Measurements from ENCODE around the gene GCLC. TPM values are rescaled to one million over a fixed set of nuclear protein-coding genes. Genes with fewer than 3 reads are reported as not detected.

Gene GCLC
- total and polyA plus RNA-seq, 2 donors (not counting 1 experiment from before 2014, with no cell fraction given) = 10.7 to 25.8 TPM

DNA sequence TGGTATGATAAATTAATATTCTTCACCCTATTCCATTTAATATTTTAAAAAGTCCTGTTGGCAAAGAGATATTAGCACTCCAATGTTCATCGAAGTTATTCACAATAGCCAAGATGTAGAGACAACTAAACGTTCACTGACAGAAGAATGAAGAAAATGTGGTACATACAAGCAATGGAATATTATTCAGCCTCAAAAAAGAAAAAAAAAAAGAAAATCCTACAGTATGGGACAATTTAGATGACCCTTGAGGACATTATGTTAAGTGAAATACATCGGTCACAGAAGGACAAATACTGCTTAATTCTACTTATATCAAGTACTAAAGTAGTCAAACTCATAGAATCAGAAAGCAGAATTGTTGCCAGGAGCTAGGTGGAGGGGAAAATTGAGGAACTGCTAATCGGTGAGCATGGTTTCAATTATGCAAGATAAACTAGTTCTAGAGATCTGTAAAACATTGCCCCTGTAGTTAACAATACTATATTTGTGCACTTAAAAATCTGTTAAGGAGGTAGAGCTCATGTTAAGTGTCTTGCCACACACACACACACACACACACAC, 4.7 kb downstream of the GCLC start:
- Histone ChIP-seq H2AFZ (ENCODE audit: insufficient read depth, low read depth, low read length, poor library complexity, severe bottlenecking) (no peak overlapping the region), H3K36me3 (replicated peaks in 1 of 2; ENCODE audit: control extremely low read depth in 1 of 2, control insufficient read depth in 1 of 2, extremely low read depth in 1 of 2, insufficient read depth in 2 of 2, low read length in 1 of 2) (no peaks in the 10 kb centered on the region), H3K27me3 (replicated peaks in 1 of 4; ENCODE audit: control extremely low read depth in 1 of 4, control insufficient read depth in 3 of 4, insufficient read depth in 4 of 4, low read length in 3 of 4) (no peaks in the 10 kb centered on the region), H3K4me1 (ENCODE audit: control insufficient read depth in 2 of 2, insufficient read depth in 2 of 2, low read length in 2 of 2) (peaks cover 10 to 15% of the 10 kb centered on the region in 2 donors), H3K4me3 (ENCODE audit: control extremely low read depth in 1 of 5, extremely low read depth in 1 of 5, insufficient read depth in 1 of 5, low read depth in 2 of 5, low read length in 4 of 5) (no peak overlapping the region), H3K79me2 (ENCODE audit: control insufficient read depth, insufficient read depth, low read length) (peaks cover 61% of the 10 kb centered on the region), H3K9ac (ENCODE audit: low read length) (no peak overlapping the region), H3K27ac (ENCODE audit: low read length in 2 of 2) (no peak overlapping the region), H3K4me2 (replicated peaks; ENCODE audit: low read depth, low read length, poor library complexity, severe bottlenecking) (no peak overlapping the region), H4K20me1 (ENCODE audit: control insufficient read depth, insufficient read depth, low read length, poor library complexity, severe bottlenecking) (peaks cover 19% of the 10 kb centered on the region), H3K9me3 (ENCODE audit: control extremely low read depth in 1 of 3, control insufficient read depth in 2 of 3, insufficient read depth in 1 of 3, low read length in 2 of 3) (peaks cover 0 to 3% (median 0%) of the 10 kb centered on the region in 3 donors)
- Mint-ChIP-seq H3K27me3 (no peaks in the 10 kb centered on the region), H3K4me1 (peaks cover 29% of the 10 kb centered on the region), H3K9me3 (ENCODE audit: insufficient read depth) (no peaks in the 10 kb centered on the region), H3K27ac (no peak overlapping the region), H3K4me3 (no peak overlapping the region)
- intact Hi-C loops (cut with micrococcal nuclease) = loop anchor here (10.0 kb wide), 1 partner anchor 1255 kb away; the partner anchor contains the start of gene MCM3
- ChIA-PET CTCF (interaction anchor here (1.1 to 1.2 kb wide), 2 partner anchors 47 to 56 kb away, joined by 3 to 6 read pairs; no protein-coding TSS in a partner anchor), POLR2A (no interaction called here)
- no peak for ATAC-seq (ENCODE audit: low read depth)
- WGBS (ENCODE audit: insufficient coverage) = no CpG with 5 or more reads among the region's 4 CpGs
- DNase-seq = no peak
- TF ChIP-seq, protein P1, sequence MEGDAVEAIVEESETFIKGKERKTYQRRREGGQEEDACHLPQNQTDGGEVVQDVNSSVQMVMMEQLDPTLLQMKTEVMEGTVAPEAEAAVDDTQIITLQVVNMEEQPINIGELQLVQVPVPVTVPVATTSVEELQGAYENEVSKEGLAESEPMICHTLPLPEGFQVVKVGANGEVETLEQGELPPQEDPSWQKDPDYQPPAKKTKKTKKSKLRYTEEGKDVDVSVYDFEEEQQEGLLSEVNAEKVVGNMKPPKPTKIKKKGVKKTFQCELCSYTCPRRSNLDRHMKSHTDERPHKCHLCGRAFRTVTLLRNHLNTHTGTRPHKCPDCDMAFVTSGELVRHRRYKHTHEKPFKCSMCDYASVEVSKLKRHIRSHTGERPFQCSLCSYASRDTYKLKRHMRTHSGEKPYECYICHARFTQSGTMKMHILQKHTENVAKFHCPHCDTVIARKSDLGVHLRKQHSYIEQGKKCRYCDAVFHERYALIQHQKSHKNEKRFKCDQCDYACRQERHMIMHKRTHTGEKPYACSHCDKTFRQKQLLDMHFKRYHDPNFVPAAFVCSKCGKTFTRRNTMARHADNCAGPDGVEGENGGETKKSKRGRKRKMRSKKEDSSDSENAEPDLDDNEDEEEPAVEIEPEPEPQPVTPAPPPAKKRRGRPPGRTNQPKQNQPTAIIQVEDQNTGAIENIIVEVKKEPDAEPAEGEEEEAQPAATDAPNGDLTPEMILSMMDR (IDR thresholded peaks at IDR 0.05) = no peak
- TF ChIP-seq EZH2 (IDR thresholded peaks at IDR 0.05; ENCODE audit: borderline replicate concordance, insufficient read depth, low read depth, low read length, poor library complexity, severe bottlenecking) = no peak

DNA sequence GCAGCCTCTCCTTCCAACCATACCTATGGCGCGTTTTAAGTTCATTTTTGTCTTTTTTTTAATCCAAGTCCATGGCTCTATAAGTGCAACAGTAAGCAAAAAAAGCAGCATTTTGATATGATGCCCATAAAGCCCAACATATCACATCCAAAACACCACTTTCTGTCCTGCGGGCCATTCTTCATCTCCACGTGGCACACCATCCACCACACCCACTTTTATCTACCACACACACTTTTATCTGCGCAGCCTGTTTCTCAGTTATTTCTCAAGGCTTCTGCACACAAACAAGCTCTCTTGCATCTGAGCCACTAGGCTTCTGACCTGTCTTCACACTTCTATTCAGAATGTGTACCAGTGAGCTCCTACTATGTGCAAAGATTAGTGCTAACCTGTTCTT, 5.3 kb downstream of the GCLC start:
- H3K4me3 ChIP-seq (ENCODE audit: control extremely low read depth in 1 of 5, extremely low read depth in 1 of 5, insufficient read depth in 1 of 5, low read depth in 2 of 5, low read length in 4 of 5) = no peak overlapping the region
- Mint-ChIP-seq H3K4me1 (peaks cover 25% of the 10 kb centered on the region), H3K27me3 (no peaks in the 10 kb centered on the region), H3K4me3 (no peak overlapping the region), H3K9me3 (ENCODE audit: insufficient read depth) (no peaks in the 10 kb centered on the region), H3K27ac (no peak overlapping the region)
- H3K4me1 ChIP-seq (ENCODE audit: control insufficient read depth in 2 of 2, insufficient read depth in 2 of 2, low read length in 2 of 2) = peaks cover 10 to 12% of the 10 kb centered on the region in 2 donors
- TF ChIP-seq, protein P1 (IDR thresholded peaks at IDR 0.05) = no peak
- TF ChIP-seq EZH2 (IDR thresholded peaks at IDR 0.05; ENCODE audit: borderline replicate concordance, insufficient read depth, low read depth, low read length, poor library complexity, severe bottlenecking) = no peak
- H2AFZ ChIP-seq (ENCODE audit: insufficient read depth, low read depth, low read length, poor library complexity, severe bottlenecking) = no peak overlapping the region
- no peak overlapping the region for H3K9ac ChIP-seq (ENCODE audit: low read length)
- ChIA-PET POLR2A (no interaction called here), CTCF (interaction anchor here (0.9 to 1.2 kb wide), 3 partner anchors 47 to 108 kb away, joined by 3 to 6 read pairs (median 3); no protein-coding TSS in a partner anchor)
- peaks cover 67% of the 10 kb centered on the region for H3K79me2 ChIP-seq (ENCODE audit: control insufficient read depth, insufficient read depth, low read length)
- 95% methylated on average over 5 of the region's 5 CpGs for WGBS (ENCODE audit: insufficient coverage)
- no peak overlapping the region for H3K4me2 ChIP-seq (replicated peaks; ENCODE audit: low read depth, low read length, poor library complexity, severe bottlenecking)
- no peaks in the 10 kb centered on the region for H3K9me3 ChIP-seq (ENCODE audit: control extremely low read depth in 1 of 3, control insufficient read depth in 2 of 3, insufficient read depth in 1 of 3, low read length in 2 of 3)
- peaks cover 19% of the 10 kb centered on the region for H4K20me1 ChIP-seq (ENCODE audit: control insufficient read depth, insufficient read depth, low read length, poor library complexity, severe bottlenecking)
- H3K27ac ChIP-seq (ENCODE audit: low read length in 2 of 2) = no peak overlapping the region
- no peaks in the 10 kb centered on the region for H3K36me3 ChIP-seq (replicated peaks in 1 of 2; ENCODE audit: control extremely low read depth in 1 of 2, control insufficient read depth in 1 of 2, extremely low read depth in 1 of 2, insufficient read depth in 2 of 2, low read length in 1 of 2)
- no peak for DNase-seq
- no peak for ATAC-seq (ENCODE audit: low read depth)
- H3K27me3 ChIP-seq (replicated peaks in 1 of 4; ENCODE audit: control extremely low read depth in 1 of 4, control insufficient read depth in 3 of 4, insufficient read depth in 4 of 4, low read length in 3 of 4) = no peaks in the 10 kb centered on the region
- intact Hi-C loops (cut with micrococcal nuclease) = no loop called here

Data from B cell (primary cell).